ENCODE data around the gene BYSL. TPM values are rescaled to one million over a fixed set of nuclear protein-coding genes. Genes with fewer than 3 reads are reported as not detected.

BYSL gene
- polyA plus RNA-seq, 1 donor from 2014 or later: 19.8 TPM

GRCh38 chr6:41896281-41896680 is 25.0 kb upstream of the BYSL start:
- no peaks in the 10 kb centered on the region for H4K20me1 ChIP-seq (ENCODE audit: insufficient read depth)
- H3K4me3 ChIP-seq (ENCODE audit: low read length): peak overlapping the region; percentile 81
- H3F3A ChIP-seq (ENCODE audit: insufficient read depth, low read length, poor library complexity, severe bottlenecking): peaks cover 6% of the 10 kb centered on the region
- H3K9me3 ChIP-seq (ENCODE audit: low read length): no peaks in the 10 kb centered on the region
- H3K79me2 ChIP-seq (replicated peaks; ENCODE audit: insufficient read depth, low read length): peaks cover 20% of the 10 kb centered on the region
- H2AFZ ChIP-seq (ENCODE audit: low read depth, low read length): no peak overlapping the region
- H3K27ac ChIP-seq (ENCODE audit: low read length): peak overlapping the region; percentile 94
- peak overlapping the region; percentile 97 for H3K4me2 ChIP-seq (ENCODE audit: low read length)
- H3K36me3 ChIP-seq (ENCODE audit: insufficient read depth, low read length): no peaks in the 10 kb centered on the region
- H3K9ac ChIP-seq (ENCODE audit: low read length): peak overlapping the region; percentile 86
- no peaks in the 10 kb centered on the region for H3K27me3 ChIP-seq (ENCODE audit: insufficient read depth, low read depth, low read length)
- TF ChIP-seq EZH2 (IDR thresholded peaks at IDR 0.05; ENCODE audit: borderline replicate concordance, insufficient read depth, low read length, poor library complexity, severe bottlenecking) (no peak), RAD21 (conservative IDR thresholded peaks at IDR 0.05) (no peak), POLR2AphosphoS5 (IDR thresholded peaks at IDR 0.05) (no peak)
- no peaks in the 10 kb centered on the region for H3K9me2 ChIP-seq (ENCODE audit: insufficient read depth, low read length)

- Histone ChIP-seq H3K79me2 (replicated peaks; ENCODE audit: insufficient read depth, low read length) (no peaks in the 10 kb centered on the region), H3K36me3 (ENCODE audit: insufficient read depth, low read length) (peaks cover 1% of the 10 kb centered on the region), H3K9me3 (ENCODE audit: low read length) (no peaks in the 10 kb centered on the region), H3K9me2 (ENCODE audit: insufficient read depth, low read length) (no peaks in the 10 kb centered on the region), H2AFZ (ENCODE audit: low read depth, low read length) (no peak overlapping the region), H3K27ac (ENCODE audit: low read length) (no peak overlapping the region), H3K27me3 (ENCODE audit: insufficient read depth, low read depth, low read length) (no peaks in the 10 kb centered on the region), H3K4me2 (ENCODE audit: low read length) (no peak overlapping the region), H4K20me1 (ENCODE audit: insufficient read depth) (no peaks in the 10 kb centered on the region), H3K4me3 (ENCODE audit: low read length) (no peak overlapping the region), H3K9ac (ENCODE audit: low read length) (no peak overlapping the region), H3F3A (ENCODE audit: insufficient read depth, low read length, poor library complexity, severe bottlenecking) (no peaks in the 10 kb centered on the region)
- TF ChIP-seq POLR2AphosphoS5 (IDR thresholded peaks at IDR 0.05): no peak
- no peak for TF ChIP-seq EZH2 (IDR thresholded peaks at IDR 0.05; ENCODE audit: borderline replicate concordance, insufficient read depth, low read length, poor library complexity, severe bottlenecking)
- no peak for TF ChIP-seq SMC3 (conservative IDR thresholded peaks at IDR 0.05; ENCODE audit: poor library complexity)
- no peak for TF ChIP-seq EP300 (conservative IDR thresholded peaks at IDR 0.05; ENCODE audit: poor library complexity, severe bottlenecking)
- no peak for TF ChIP-seq RAD21 (conservative IDR thresholded peaks at IDR 0.05)
- no peak for TF ChIP-seq TAF1 (IDR thresholded peaks at IDR 0.05; ENCODE audit: low read depth)
- TF ChIP-seq MXI1 (conservative IDR thresholded peaks at IDR 0.05; ENCODE audit: poor library complexity, severe bottlenecking): no peak
- TF ChIP-seq CTCF (IDR thresholded peaks at IDR 0.05; ENCODE audit: poor library complexity, severe bottlenecking): no peak
- no peak for TF ChIP-seq REST (IDR thresholded peaks at IDR 0.05; ENCODE audit: borderline replicate concordance)
Measured at GRCh38 chr6:41900861-41901260, 20.4 kb upstream of the BYSL start.
